Measurements from ENCODE around the gene ABCF2. TPM values are rescaled to one million over a fixed set of nuclear protein-coding genes. Genes with fewer than 3 reads are reported as not detected.

The ABCF2 gene
- total and polyA plus RNA-seq, 2 of the 4 experiments (the other 2 are of a cell fraction), result 46.2 to 103 TPM

GRCh38 chr7:151205730-151206129, 21.3 kb downstream of the ABCF2 start:
- H3K4me3 ChIP-seq (ENCODE audit: insufficient read depth, low read depth, low read length), result no peak overlapping the region
- intact Hi-C loops (cut with micrococcal nuclease) (no loop called here), dilution Hi-C loops (cut with HindIII; ENCODE audit: low sequenced_read_pairs, unreplicated experiment) (no loop called here), in situ Hi-C loops (cut with MboI; ENCODE audit: low sequenced_read_pairs) (no loop called here)
- DNase-seq, result no peak
- no peak overlapping the region for H2AK5ac ChIP-seq (ENCODE audit: low read depth, low read length)
- no peak overlapping the region for H4K5ac ChIP-seq (ENCODE audit: low read depth, low read length)
- POLR2A ChIA-PET (ENCODE audit: unreplicated experiment), result no interaction called here
- no peak overlapping the region for H3K56ac ChIP-seq (ENCODE audit: extremely low read depth, insufficient read depth, low read length)
- H4K8ac ChIP-seq (ENCODE audit: low read depth in 2 of 2, low read length in 2 of 2), result no peak overlapping the region
- no peaks in the 10 kb centered on the region for H3K36me3 ChIP-seq (ENCODE audit: control insufficient read depth, insufficient read depth, low read length)
- no peak overlapping the region for H2BK20ac ChIP-seq (ENCODE audit: low read depth, low read length)
- H2AFZ ChIP-seq (replicated peaks; ENCODE audit: low read length, poor library complexity), result no peak overlapping the region
- peaks cover 70% of the 10 kb centered on the region for H3K27me3 ChIP-seq (ENCODE audit: control insufficient read depth, insufficient read depth, low read length)
- no peak overlapping the region for H3K27ac ChIP-seq (ENCODE audit: insufficient read depth, low read length)
- no peak overlapping the region for H3K4ac ChIP-seq (ENCODE audit: low read depth, low read length)
- H2BK15ac ChIP-seq (ENCODE audit: low read depth, low read length), result no peak overlapping the region
- no peak overlapping the region for H4K91ac ChIP-seq (ENCODE audit: insufficient read depth, low read depth, low read length)
- no peak overlapping the region for H3K18ac ChIP-seq (ENCODE audit: low read depth, low read length)
- H3K23ac ChIP-seq (ENCODE audit: low read depth, low read length), result no peak overlapping the region
- H3K9me1 ChIP-seq (ENCODE audit: insufficient read depth, low read length), result no peaks in the 10 kb centered on the region; the same call in 1 of the 2 replicates
- H3K79me1 ChIP-seq (ENCODE audit: low read depth in 1 of 2, low read length in 2 of 2), result no peaks in the 10 kb centered on the region
- no peak for ATAC-seq (ENCODE audit: low read depth)
- no peaks in the 10 kb centered on the region for H3K9me3 ChIP-seq (ENCODE audit: control insufficient read depth, insufficient read depth, low read length)
- no peak overlapping the region for H2BK120ac ChIP-seq (ENCODE audit: low read depth, low read length)
- H2BK5ac ChIP-seq (ENCODE audit: low read depth, low read length, poor library complexity, severe bottlenecking), result no peak overlapping the region
- no peak overlapping the region for H3K9ac ChIP-seq (ENCODE audit: low read depth, low read length)
- TF ChIP-seq MAZ (IDR thresholded peaks at IDR 0.05; ENCODE audit: borderline replicate concordance, low read depth, low read length) (no peak), MXI1 (IDR thresholded peaks at IDR 0.05; ENCODE audit: borderline replicate concordance, low read depth, low read length) (no peak), RFX5 (IDR thresholded peaks at IDR 0.05; ENCODE audit: low read depth, low read length) (no peak), BHLHE40 (IDR thresholded peaks at IDR 0.05; ENCODE audit: low read depth, low read length) (no peak), CHD1 (IDR thresholded peaks at IDR 0.05; ENCODE audit: low read depth, low read length) (no peak)
- CTCF ChIA-PET, result interaction anchor here (0.6 kb wide), 1 partner anchor 24 kb away, joined by 3 read pairs; no protein-coding TSS in a partner anchor
- no TSS peak for BruUV-seq (replicated peaks)
- no peaks in the 10 kb centered on the region for H3K4me1 ChIP-seq (ENCODE audit: control insufficient read depth, insufficient read depth, low read length)
- H2AK9ac ChIP-seq (replicated peaks; ENCODE audit: low read depth, low read length, poor library complexity), result no peak overlapping the region
- H3K4me2 ChIP-seq (ENCODE audit: low read depth, low read length), result no peak overlapping the region
- no CpG with 5 or more reads among the region's 6 CpGs for WGBS, 2 experiments (ENCODE audit: extremely low coverage in 2 of 2, insufficient read length in 1 of 2)
- H3K14ac ChIP-seq (replicated peaks; ENCODE audit: low read depth, low read length), result no peak overlapping the region
- no peaks in the 10 kb centered on the region for H4K20me1 ChIP-seq (ENCODE audit: insufficient read depth, low read length)

All from IMR-90 (cell line).